HCEC 1CT (cell line): ENCODE measurements around the gene C5AR2.
"Not testable (repeated sequence)": the region's sequence is repeated elsewhere in the genome, so short reads cannot be mapped to it uniquely, and the experiment has no call there.

Experiments used
- DNase-seq: peaks from one replicate; pipeline ENCODE4 v3.0.0-alpha.2; 2017

C5AR2 gene

GRCh38 chr19:47388721-47389120, 56.7 kb downstream of the C5AR2 start:
- DNase-seq = not testable (repeated sequence)

GRCh38 chr19:47389150-47389556, 57.2 kb downstream of the C5AR2 start:
- DNase-seq = no peak

GRCh38 chr19:47390533-47391488, 58.8 kb downstream of the C5AR2 start:
- no peak for DNase-seq

- peak; percentile 68 for DNase-seq
These were observed 59.7 kb downstream of the C5AR2 start for GRCh38 chr19:47391510-47392223.
